ENCODE data around the gene OR51A7.
"Not testable (repeated sequence)": the region's sequence is repeated elsewhere in the genome, so short reads cannot be mapped to it uniquely, and the experiment has no call there.

OR51A7 gene

GRCh38 chr11:4903484-4903883 is at the start of gene OR51A7:
OR51A7 (plus strand) TSS chr11:4903783; CDS start chr11:4907370, 3,587 bp downstream.
- no peak for DNase-seq (ENCODE audit: low read depth)

GRCh38 chr11:4854286-4854685 is 49.3 kb upstream of the OR51A7 start:
- DNase-seq (ENCODE audit: low read depth) = not testable (repeated sequence)

DNA sequence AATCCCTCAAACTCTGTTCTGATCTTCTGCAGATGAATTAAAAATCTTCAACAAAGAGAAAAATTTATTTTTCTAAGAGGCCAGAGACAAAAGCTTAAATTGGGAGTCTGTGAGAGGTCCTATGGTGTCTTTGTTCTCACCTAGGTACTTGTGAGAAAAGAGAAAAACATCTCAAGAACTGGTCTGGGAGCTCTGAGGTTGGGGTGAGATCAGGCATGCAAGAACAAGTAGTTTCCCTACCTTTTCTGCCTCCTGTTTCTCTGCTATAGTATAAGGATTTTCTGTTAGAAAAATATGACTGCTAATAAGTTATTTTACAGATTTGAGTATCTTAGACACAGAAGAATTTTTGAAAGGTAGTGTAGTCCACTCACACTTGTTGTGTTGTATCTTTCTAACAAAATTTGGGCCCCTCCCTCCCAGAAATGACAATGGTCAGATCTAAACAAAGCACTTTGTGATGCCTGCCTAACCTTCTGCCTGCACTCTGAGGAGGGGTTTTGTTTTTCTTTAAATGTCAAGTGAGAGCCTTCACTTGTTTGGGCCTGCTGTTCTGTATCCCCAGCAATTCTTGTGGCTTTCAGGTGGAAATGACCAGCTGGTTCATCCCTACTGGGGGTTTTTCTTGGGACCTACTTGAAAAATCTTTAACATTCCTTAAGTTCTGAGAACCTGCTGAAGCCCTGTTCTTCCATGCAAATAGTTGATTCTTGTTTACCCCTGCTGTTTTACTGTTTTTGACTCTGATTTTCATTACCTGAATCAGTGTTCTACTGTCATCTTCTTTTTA is 40.9 kb upstream of the OR51A7 start:
- no peak for DNase-seq (ENCODE audit: low read depth)

GRCh38 chr11:4863876-4864275 is 39.7 kb upstream of the OR51A7 start:
- no peak for DNase-seq (ENCODE audit: low read depth)

DNA sequence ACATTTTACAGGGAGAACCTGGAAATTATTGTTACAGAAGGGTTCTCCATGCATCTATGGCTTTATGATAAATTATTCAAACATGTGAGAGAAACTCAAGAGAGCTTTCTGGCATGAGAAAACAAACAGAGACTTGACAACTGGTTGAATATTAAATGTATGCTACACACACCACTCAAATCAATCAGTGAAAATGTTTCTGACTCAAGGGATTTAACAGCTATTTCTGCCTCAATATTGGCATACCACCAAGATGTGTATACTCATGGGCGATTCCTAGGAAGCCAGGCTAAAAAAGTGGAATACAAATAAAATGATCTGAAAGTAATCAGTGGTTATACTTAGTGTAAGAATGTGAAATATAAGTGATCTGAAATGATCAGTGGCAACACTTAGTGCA is 37.7 kb upstream of the OR51A7 start:
- DNase-seq (ENCODE audit: low read depth) = no peak

DNA sequence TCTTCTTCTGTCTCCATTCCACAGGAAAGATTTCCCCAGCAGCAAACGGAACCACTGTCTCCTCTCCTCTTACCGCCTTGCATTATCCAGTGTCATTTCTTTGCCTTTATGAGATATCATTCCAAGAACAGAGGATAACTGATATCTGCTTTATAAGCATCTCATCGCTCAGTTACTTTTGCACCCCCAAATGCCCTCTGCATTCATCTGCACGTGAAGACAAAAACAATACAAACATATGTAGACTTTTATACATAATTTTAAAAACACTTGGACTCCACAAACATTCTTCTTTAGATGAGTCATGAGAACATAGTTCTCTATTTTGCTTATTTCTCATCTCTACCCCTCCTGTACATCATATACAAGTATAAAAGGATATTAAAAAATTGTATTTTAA is 22.4 kb upstream of the OR51A7 start:
- no peak for DNase-seq (ENCODE audit: low read depth)

GRCh38 chr11:4881860-4882500 is 21.6 kb upstream of the OR51A7 start, which contains the start of gene OR51T1:
OR51T1 (plus strand) TSS chr11:4881900; CDS start chr11:4881900, 0 bp downstream.
- DNase-seq (ENCODE audit: low read depth) = no peak

DNA sequence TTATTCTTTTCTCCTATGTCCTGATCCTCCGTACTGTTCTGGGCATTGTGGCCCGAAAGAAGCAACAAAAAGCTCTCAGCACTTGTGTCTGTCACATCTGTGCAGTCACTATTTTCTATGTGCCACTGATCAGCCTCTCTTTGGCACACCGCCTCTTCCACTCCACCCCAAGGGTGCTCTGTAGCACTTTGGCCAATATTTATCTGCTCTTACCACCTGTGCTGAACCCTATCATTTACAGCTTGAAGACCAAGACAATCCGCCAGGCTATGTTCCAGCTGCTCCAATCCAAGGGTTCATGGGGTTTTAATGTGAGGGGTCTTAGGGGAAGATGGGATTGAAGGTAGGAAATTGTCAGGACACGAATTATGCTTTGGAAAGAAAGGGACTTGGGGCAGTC is 21.0 kb upstream of the OR51A7 start:
- no peak for DNase-seq (ENCODE audit: low read depth)

GRCh38 chr11:4884361-4884760 is 19.2 kb upstream of the OR51A7 start:
- DNase-seq (ENCODE audit: low read depth) = no peak

GRCh38 chr11:4886186-4886585 is 17.4 kb upstream of the OR51A7 start:
- no peak for DNase-seq (ENCODE audit: low read depth)

DNA sequence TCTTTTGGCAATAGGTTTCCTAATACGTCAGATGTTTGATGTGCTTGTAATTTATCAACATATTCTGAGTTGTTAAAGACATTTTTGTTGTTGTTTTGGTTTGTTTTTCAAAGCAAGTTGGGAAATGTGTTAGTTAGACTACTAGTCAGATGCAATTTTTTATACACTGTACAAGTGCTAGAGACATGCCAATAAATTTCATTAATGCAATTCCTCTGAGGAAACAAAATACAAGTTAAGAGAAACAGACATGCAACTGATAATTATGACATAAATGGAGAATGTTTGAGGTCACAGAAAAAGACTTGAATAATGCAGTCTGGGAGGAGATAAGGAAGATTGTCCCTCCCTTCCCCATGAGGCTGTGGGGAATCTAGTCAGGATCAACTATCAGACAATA is 16.0 kb upstream of the OR51A7 start:
- DNase-seq (ENCODE audit: low read depth) = no peak

GRCh38 chr11:4890279-4890678 is 13.3 kb upstream of the OR51A7 start:
- no peak for DNase-seq (ENCODE audit: low read depth)

DNA sequence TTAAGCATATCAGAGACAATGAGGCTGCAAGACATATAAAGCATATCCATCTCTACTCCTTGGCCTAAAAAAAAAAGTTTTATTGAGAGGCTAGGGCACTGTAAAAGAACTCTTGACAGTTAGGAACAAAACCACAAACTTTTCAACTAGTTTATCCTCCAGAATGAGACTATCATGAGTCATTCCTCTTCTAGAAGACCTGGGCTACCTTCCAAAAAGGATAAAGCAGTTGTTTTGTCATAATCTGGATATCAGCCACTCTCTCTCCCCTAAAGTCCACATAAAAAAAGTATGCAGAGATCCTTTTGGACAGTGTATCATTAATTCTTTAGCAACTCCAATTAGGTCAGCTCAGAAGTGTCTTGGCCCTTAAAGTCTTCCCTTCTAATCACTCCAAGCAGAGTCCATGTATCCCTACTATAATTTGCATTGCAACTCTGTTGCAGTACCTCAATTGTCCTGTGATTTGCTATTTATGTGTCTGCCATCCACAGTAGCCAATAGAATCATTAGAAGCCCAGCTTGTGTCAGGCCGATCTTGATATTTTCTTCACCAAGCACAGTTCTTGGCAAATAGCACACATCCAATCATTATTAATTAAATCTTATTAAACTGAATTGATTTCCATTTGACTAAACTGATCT is 11.5 kb upstream of the OR51A7 start:
- DNase-seq (ENCODE audit: low read depth) = peak; percentile 42

DNA sequence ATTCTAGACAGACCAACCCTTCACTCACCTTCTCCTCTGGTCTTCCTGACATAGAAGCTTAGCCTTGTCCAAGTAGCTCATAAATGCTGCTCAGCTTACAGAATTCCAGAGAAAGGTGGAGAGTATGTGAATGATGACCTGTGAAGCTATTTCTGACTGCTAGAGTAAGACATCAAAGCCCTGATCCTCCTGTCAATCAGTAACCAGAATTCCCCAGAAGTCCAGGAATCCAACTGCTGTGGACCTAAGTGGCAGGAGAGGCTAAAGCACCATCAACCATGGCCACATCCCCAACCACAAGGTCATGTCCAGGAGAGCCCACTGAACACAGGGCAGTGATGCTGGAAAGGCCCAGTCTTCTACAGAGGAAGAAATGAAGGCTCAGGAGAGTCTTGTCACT is 13.0 kb downstream of the OR51A7 start:
- no peak for DNase-seq (ENCODE audit: low read depth)

DNA sequence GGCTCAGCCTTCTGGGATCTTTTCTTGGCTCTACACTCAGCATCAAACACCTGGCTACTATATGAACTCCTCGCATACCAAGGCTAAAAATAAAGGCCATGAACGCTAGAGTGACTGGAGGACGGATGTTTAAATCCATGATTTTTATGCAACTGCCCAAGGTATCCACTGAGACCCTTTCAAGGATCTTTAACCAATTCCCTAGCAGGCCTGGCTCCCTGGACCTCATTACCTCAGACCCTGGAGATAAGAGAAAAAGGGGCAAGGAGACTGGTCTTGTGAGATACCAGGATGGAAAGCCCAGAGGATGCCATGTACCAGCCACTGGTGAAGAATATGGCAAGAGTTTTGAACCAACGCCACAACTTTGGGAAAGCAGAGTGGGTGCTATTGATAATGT is 15.7 kb downstream of the OR51A7 start, which contains the start of gene OR51G2:
Gene OR51G2 (minus strand): TSS at position 101 of the 400 bp plus-strand sequence. CDS start 3,687 bp downstream, outside the sequence.
- no peak for DNase-seq (ENCODE audit: low read depth)

DNA sequence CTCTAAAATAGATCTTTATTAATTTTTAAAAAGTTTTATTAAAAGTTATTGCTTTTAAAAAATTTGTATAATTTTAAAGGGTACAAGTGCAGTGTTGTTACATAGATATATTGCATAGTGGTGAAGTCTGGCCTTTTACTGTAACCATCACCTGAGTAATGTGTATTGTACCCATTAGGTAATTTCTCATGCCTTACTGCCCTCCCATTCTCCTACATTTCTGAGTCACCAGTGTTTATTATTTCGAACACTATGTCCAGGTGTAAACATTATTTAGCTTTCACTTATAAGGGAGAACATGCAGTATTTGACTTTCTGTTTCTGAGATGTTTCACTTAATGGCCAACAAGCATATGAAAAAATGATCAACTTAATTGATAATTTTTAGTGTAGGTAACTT is 18.2 kb downstream of the OR51A7 start:
- DNase-seq (ENCODE audit: low read depth) = no peak

- DNase-seq (ENCODE audit: low read depth) = no peak
Observed at GRCh38 chr11:4922304-4922703, 18.7 kb downstream of the OR51A7 start.

GRCh38 chr11:4924239-4924638 is 20.7 kb downstream of the OR51A7 start, which contains the start of gene OR51G1:
OR51G1 (minus strand) TSS chr11:4924339; CDS start chr11:4924339, 0 bp downstream.
- DNase-seq (ENCODE audit: low read depth) = no peak

- no peak for DNase-seq (ENCODE audit: low read depth)
Observed at GRCh38 chr11:4926608-4927007, 23.0 kb downstream of the OR51A7 start.

DNA sequence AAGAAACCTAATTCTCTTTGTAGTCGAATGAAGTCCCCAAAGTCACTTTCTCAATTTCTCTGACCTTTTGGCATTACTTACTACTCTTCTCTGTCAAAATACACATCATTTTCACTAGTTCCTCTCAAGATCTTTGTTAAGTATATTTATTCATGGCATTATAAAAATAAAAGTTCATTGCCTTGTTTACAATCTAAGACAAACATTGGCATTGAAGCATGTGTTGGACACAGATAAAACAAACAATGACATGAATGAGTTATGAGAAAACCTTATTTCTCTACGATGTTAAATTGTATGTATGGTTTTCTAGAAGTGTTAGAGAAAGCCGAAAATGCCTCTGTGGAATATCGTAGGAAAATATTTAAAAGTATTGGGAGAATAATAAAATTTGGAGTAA is 29.2 kb downstream of the OR51A7 start:
- no peak for DNase-seq (ENCODE audit: low read depth)

- DNase-seq (ENCODE audit: low read depth) = no peak
Observed at GRCh38 chr11:4936745-4937144, 33.2 kb downstream of the OR51A7 start.

DNA sequence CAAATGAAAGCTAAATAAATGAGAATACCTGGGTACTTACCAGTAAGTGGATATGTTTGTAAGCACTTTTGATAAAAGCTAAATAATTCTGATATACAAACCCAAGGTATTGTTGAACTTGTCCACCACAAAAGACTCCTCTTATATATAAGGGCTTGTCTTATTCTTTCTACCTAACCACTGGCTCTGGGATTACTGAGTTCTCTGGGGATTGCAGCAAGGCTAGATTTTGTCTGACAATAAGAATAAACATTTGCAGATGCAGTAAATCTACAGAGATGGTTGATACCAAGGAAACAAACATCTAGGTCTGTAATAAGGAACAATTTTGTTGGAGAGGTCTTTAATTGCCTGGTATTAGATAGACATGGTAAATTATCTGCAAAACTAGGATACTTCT is 43.9 kb downstream of the OR51A7 start, which contains the start of gene OR51A4:
Gene OR51A4 (minus strand): TSS at position 101 of the 400 bp plus-strand sequence. CDS start 505 bp downstream, outside the sequence.
- DNase-seq (ENCODE audit: low read depth) = no peak

GRCh38 chr11:4955613-4956012 is 52.0 kb downstream of the OR51A7 start, which contains the start of gene OR51A2:
OR51A2 (minus strand) TSS chr11:4955713; CDS start chr11:4955713, 0 bp downstream.
- DNase-seq (ENCODE audit: low read depth) = not testable (repeated sequence)

Data from fibroblast of gingiva (primary cell).